ENCODE data around the gene NDUFAB1. TPM values are rescaled to one million over a fixed set of nuclear protein-coding genes. Genes with fewer than 3 reads are reported as not detected.
"Not testable (repeated sequence)": the region's sequence is repeated elsewhere in the genome, so short reads cannot be mapped to it uniquely, and the experiment has no call there.

NDUFAB1 gene
- total RNA-seq, 2 experiments from 2014 or later, result 90.2 to 111 TPM

DNA sequence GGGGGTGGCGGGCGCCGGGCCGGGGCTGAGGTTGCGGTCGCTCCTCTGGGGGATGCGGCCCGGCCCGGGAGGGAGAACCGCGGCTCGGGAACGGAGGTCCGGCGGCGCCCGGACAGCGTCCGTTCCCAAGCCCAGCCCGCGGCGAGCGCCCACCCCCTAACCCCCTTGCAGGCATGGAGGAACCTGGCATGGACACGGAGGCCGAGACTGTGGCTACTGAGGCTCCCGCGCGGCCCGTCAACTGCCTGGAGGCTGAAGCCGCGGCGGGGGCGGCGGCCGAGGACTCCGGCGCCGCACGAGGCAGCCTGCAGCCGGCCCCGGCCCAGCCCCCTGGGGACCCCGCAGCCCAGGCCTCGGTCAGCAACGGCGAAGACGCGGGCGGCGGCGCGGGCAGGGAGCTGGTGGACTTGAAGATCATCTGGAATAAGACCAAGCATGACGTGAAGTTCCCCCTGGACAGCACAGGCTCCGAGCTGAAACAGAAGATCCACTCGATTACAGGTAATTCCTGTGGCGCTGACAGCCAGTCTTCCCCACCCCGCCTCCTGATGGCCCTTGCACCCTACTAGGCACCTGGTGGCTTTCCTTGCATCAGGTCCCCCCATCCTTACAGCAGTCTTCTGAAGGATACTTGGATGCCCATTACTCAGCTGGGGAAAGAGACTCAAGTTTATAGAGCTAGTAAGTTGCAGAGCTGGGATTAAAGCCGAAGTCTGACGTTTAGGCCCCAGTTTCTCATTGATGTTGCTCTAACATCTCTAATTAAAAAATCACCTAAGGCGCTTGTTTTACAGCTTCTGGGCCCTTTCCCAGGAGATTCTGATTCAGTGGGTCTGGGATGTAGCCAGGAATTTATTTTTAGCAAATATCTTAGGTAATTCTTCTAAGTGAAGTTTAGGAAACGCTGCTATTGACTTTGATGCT lies 38.1 kb downstream of the NDUFAB1 start:
- CTCF ChIA-PET, result interaction anchor here (0.6 to 3.4 kb wide), 17 partner anchors 18 to 947 kb away, joined by 3 to 18 read pairs (median 4); partner anchors contain the start of genes DCTN5, NDUFAB1 and PALB2
- Mint-ChIP-seq H3K9me3 (ENCODE audit: low read depth) (no peaks in the 10 kb centered on the region), H3K4me3 (peak overlapping the region; percentile 92), H3K27me3 (no peaks in the 10 kb centered on the region), H3K27ac (peak overlapping the region; percentile 84), H3K36me3 (peaks cover 21% of the 10 kb centered on the region), H3K4me1 (peaks cover 48% of the 10 kb centered on the region)
- DNase-seq, result peak; percentile 53
- no peak for ATAC-seq

DNA sequence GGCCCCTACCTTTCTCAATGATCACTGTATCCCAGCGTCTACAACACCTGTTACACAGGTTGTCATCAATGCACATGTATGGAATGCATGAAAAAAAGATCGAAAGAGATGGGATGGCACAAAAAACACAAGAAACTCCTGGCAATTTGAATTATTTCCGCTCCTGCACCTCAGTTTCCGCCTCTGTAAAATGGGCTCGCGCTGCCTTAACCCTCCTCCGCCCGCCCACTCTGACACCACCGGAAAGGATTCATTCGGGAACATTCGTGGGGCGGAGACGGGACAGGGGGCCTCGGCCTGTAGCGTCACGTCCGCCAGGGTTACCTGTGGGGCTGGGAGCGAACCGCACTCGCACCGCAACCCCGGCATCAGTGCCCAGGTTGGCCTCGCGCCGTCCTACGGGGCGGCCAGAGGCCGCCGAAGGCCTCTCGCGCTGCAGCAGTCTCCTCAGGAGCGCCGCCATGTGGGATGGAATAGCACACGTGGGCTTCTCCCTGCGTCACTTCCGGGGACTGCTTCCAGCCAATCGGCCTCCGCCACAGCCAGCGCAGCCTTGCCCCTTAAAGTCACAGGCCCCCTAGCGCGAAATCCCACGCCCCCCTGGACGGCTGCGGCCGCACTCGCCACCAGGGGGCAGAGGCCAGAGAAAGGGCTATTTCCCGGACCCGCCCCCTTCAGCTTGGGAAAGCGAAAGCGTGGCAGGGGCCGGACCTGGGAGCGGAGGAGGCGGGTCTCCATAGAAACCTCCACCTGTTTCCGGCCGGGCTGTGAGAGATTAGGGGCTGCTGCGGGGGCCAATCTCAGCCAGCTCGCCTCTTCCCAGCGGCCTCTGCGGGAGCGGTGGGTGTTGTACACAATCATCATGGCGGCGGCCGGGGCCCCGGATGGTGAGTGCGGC lies 39.0 kb downstream of the NDUFAB1 start, which contains the start of the genes EARS2 and UBFD1:
EARS2 (minus strand) TSS at position 470 of the 898 bp plus-strand sequence; CDS start at position 463, 7 bp downstream.
UBFD1 (plus strand) TSS at position 847 of the 898 bp plus-strand sequence; CDS start at position 863, 16 bp downstream.
- DNase-seq (peak; percentile 98), ATAC-seq (peak; percentile 93)
- Mint-ChIP-seq H3K36me3 (peaks cover 17% of the 10 kb centered on the region), H3K4me3 (peak within 1 kb of the TSS; percentile 92), H3K27ac (peak within 1 kb of the TSS; percentile 84), H3K9me3 (ENCODE audit: low read depth) (no peaks in the 10 kb centered on the region), H3K4me1 (peaks cover 44% of the 10 kb centered on the region), H3K27me3 (no peaks in the 10 kb centered on the region)
- CTCF ChIA-PET, result interaction anchor here (0.7 to 3.4 kb wide), 16 partner anchors 19 to 947 kb away, joined by 3 to 18 read pairs (median 4); partner anchors contain the start of genes DCTN5, NDUFAB1 and PALB2

DNA sequence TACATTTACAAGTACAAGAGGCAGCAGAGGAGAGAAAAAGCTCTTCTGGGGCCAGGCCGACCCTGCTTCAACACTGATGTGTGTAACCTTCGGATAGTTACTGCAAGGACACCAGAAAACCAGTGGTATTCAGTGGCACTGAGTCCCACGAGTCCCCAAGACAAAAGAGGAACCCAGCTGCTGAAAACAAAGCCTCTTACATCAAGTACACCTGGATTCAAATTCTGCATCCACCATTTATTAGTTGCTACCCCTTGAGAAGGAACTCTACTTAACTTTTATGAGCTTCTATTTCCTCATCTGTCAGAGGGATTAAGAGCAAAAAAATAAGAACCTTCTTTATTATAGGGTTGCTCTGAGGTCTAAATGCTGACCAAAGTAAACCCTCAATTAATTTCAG lies 41.6 kb downstream of the NDUFAB1 start:
- Mint-ChIP-seq H3K4me1 (peaks cover 32% of the 10 kb centered on the region), H3K27me3 (no peaks in the 10 kb centered on the region), H3K27ac (no peak overlapping the region), H3K9me3 (ENCODE audit: low read depth) (no peaks in the 10 kb centered on the region), H3K36me3 (peaks cover 16% of the 10 kb centered on the region), H3K4me3 (no peak overlapping the region)
- DNase-seq (no peak), ATAC-seq (no peak)
- CTCF ChIA-PET, result interaction anchor here (1.2 to 1.3 kb wide), 2 partner anchors 9 to 39 kb away, joined by 3 to 4 read pairs; no protein-coding TSS in a partner anchor

DNA sequence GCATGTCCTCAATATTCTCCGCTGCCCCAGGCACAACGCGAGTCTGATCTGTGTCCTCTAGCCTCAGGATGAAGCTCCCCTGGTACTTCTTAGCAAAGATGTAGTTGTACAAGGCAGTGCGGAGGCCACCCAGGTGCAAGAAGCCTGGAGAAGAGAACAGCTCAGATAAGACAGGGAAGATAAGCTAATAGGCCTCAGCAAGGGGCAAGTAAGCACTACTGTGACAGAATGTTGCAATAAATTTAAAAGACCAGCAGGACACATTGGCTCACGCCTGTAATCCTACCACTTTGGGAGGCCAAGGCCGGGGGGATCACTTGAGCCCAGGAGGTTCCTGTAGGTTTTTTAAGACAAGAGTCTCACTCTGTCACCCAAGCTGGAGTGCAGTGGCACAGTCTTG lies 44.0 kb downstream of the NDUFAB1 start:
- Mint-ChIP-seq H3K27me3 (no peaks in the 10 kb centered on the region), H3K27ac (no peak overlapping the region), H3K9me3 (ENCODE audit: low read depth) (no peaks in the 10 kb centered on the region), H3K4me1 (peaks cover 18% of the 10 kb centered on the region), H3K36me3 (peaks cover 16% of the 10 kb centered on the region), H3K4me3 (no peak overlapping the region)
- CTCF ChIA-PET, result no interaction called here
- ATAC-seq (no peak), DNase-seq (no peak)

DNA sequence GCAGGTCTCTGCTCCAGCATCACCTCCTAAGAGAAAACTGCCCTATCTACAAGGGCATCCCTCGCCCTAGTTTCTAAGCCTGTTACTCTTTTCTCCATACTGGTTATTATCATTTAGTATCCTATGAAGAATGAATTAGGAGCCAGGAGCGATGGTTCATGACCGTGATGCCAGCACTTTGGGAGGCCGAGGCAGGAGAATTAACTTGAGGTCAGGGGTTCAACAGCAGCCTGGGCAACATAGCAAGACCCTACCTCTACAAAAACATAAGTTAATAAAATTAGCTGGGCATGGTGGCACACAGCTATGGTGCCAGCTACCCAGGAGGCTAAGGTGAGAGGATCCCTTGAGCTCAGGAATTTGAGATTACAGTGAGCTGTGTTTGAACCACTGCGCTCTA lies 46.2 kb downstream of the NDUFAB1 start:
- H3K4me3 Mint-ChIP-seq, result no peak overlapping the region
- H3K27ac Mint-ChIP-seq, result no peak overlapping the region
- H3K9me3 Mint-ChIP-seq (ENCODE audit: low read depth), result no peaks in the 10 kb centered on the region
- no peak for DNase-seq
- CTCF ChIA-PET, result no interaction called here
- peaks cover 17% of the 10 kb centered on the region for H3K36me3 Mint-ChIP-seq
- no peaks in the 10 kb centered on the region for H3K27me3 Mint-ChIP-seq
- no peak for ATAC-seq
- H3K4me1 Mint-ChIP-seq, result peaks cover 2% of the 10 kb centered on the region

DNA sequence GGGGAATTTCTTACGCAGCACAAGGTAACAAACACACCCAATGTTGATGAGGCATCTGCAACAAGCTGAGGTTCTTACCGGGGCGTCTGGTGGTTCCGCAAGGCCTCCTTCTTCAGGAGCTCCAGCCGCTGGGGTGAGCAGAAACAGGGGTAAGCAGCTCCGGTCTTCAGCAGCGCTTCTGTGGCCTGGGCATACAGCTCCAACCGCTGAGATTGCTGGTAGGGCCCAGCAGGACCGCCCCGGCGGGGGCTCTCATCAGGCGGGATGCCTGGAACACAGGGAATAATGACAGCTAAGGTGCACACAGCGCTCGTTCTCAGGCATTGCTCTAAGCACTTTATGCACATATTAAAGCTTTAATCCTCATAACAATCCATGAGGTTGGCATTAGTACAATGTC lies 51.7 kb downstream of the NDUFAB1 start:
- H3K9me3 Mint-ChIP-seq (ENCODE audit: low read depth), result no peaks in the 10 kb centered on the region
- no peak overlapping the region for H3K27ac Mint-ChIP-seq
- no peaks in the 10 kb centered on the region for H3K27me3 Mint-ChIP-seq
- peaks cover 14% of the 10 kb centered on the region for H3K36me3 Mint-ChIP-seq
- no peak for DNase-seq
- ATAC-seq, result no peak
- no peak overlapping the region for H3K4me3 Mint-ChIP-seq
- H3K4me1 Mint-ChIP-seq, result no peaks in the 10 kb centered on the region
- CTCF ChIA-PET, result interaction anchor here (1.6 kb wide), 1 partner anchor 53 kb away, joined by 3 read pairs; no protein-coding TSS in a partner anchor

DNA sequence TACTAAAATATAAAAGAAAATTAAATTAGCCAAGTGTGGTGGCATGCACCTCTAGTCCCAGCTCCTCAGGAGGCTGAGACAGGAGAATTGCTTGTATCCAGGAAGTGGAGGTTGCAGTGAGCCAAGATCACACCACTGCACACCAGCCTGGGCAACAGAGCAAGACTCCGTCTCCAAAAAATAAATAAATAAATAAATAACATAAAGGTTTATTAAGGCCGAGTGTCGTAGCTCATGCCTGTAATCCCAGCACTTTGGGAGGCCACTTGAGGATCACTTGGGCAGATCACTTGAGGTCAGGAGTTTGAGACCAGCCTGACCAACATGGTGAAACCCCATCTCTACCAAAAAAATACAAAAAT lies 55.3 kb downstream of the NDUFAB1 start:
- H3K27ac Mint-ChIP-seq; ATAC-seq; H3K4me1 Mint-ChIP-seq; H3K27me3 Mint-ChIP-seq; H3K9me3 Mint-ChIP-seq (ENCODE audit: low read depth); CTCF ChIA-PET; DNase-seq; H3K4me3 Mint-ChIP-seq: not testable (repeated sequence)
- H3K36me3 Mint-ChIP-seq, result peaks cover 15% of the 10 kb centered on the region

DNA sequence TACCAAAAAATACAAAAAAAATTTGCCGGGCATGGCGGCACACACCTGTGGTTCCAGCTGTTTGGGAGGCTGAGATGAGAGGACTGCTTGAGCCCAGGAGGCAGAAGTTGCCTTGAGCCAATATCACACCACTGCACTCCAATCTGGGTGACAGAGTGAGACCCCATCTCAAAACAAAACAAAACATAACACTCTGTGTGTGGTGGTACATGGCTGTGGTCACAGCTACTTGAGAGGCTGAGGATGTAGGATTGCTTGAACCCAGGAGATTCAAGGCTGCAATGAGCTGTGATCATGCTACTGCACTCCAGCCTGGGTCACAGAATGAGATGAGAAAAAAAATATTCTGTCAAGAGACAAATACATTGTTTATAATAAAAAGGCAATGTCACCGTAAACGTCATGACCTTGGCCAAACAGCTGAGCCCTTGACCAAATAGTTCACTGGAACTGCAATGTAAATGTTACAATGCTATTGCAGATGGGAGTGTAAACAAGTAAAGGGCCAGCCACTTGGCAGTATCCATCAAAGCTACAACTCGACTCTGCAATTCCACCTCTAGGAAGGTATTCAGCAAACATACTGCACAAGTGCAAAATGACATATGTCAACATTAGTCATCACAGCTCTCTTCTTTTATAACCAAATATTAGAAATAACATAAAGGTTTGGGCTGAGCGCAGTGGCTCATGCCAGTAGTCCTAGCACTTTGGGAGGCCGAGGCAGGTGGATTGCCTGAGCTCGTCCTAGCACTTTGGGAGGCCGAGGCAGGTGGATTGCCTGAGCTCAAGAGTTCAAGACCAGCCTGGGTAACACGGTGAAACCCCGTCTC lies 55.9 kb downstream of the NDUFAB1 start:
- H3K9me3 Mint-ChIP-seq (ENCODE audit: low read depth), result no peaks in the 10 kb centered on the region
- H3K36me3 Mint-ChIP-seq, result peaks cover 18% of the 10 kb centered on the region
- DNase-seq (no peak), ATAC-seq (no peak)
- CTCF ChIA-PET, result interaction anchor here (0.9 to 1.0 kb wide), 3 partner anchors 26 to 105 kb away, joined by 3 read pairs; partner anchors contain the start of gene NDUFAB1
- no peaks in the 10 kb centered on the region for H3K4me1 Mint-ChIP-seq
- no peak overlapping the region for H3K27ac Mint-ChIP-seq
- no peaks in the 10 kb centered on the region for H3K27me3 Mint-ChIP-seq
- H3K4me3 Mint-ChIP-seq, result no peak overlapping the region

DNA sequence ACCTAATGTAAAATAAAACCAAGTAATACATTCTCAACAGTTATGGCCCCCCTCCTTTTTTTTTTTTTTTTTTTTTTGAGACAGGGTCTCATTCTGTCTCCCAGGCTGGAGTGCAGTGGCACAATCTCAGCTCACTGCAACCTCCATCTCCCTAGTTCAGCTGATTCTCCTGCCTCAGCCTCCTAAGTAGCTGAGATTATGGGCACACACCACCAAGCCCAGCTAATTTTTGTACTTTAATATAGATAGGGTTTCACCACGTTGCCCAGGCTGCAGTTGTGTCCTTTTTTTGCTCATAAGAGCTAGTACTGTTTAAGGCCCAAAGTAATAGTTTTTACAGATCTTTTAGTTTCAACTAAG lies 57.2 kb downstream of the NDUFAB1 start:
- Mint-ChIP-seq H3K9me3 (ENCODE audit: low read depth) (no peaks in the 10 kb centered on the region), H3K36me3 (peaks cover 24% of the 10 kb centered on the region), H3K4me1 (no peaks in the 10 kb centered on the region), H3K27me3 (no peaks in the 10 kb centered on the region), H3K4me3 (no peak overlapping the region), H3K27ac (no peak overlapping the region)
- CTCF ChIA-PET, result interaction anchor here (0.9 kb wide), 1 partner anchor 58 kb away, joined by 3 read pairs; the partner anchor contains the start of gene NDUFAB1
- DNase-seq, result no peak
- no peak for ATAC-seq

DNA sequence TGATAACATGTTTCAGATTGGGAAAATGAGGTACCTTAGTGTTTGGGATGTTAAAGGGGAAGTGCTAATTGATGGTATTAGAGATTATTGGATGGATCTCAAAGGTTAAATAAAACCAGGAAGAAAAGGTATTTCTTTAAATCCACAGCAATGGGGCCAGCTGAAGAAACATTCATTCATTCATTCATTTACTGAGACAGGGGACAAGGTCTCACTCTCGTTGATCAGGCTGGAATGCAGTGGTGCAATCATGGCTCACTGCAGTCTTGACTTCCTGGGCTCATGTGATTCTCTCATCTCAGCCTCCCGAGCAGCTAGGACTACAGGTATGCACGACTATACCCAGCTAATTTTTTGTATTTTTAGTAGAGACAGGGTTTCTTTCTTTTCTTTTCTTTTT lies 58.7 kb downstream of the NDUFAB1 start:
- no peak for DNase-seq
- ATAC-seq, result no peak
- H3K27ac Mint-ChIP-seq, result no peak overlapping the region
- no peaks in the 10 kb centered on the region for H3K27me3 Mint-ChIP-seq
- no peaks in the 10 kb centered on the region for H3K9me3 Mint-ChIP-seq (ENCODE audit: low read depth)
- peaks cover 25% of the 10 kb centered on the region for H3K36me3 Mint-ChIP-seq
- H3K4me1 Mint-ChIP-seq, result no peaks in the 10 kb centered on the region
- H3K4me3 Mint-ChIP-seq, result no peak overlapping the region
- CTCF ChIA-PET, result no interaction called here

DNA sequence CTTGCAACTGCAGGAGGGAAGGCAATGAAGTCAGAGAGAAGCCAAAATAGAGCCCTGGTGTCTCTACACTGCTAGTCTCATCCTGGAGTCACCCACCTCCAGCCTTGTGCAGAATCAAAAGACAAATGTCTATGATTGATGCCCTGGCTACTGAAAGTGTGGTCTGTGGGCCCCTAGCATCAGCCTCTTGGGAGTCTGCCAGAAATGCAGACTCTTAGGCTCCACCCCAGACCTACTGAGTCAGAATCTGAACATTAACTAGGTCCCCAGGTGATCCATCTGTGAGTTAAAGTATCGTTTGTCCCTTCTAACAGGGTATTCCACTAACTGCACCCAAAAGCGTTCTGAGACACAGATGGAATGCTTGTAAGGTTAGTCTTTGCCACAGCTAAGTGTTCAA lies 60.2 kb downstream of the NDUFAB1 start:
- Mint-ChIP-seq H3K9me3 (ENCODE audit: low read depth) (no peaks in the 10 kb centered on the region), H3K27me3 (no peaks in the 10 kb centered on the region), H3K36me3 (peaks cover 21% of the 10 kb centered on the region), H3K4me3 (no peak overlapping the region), H3K4me1 (no peaks in the 10 kb centered on the region), H3K27ac (no peak overlapping the region)
- DNase-seq (no peak), ATAC-seq (no peak)
- CTCF ChIA-PET, result no interaction called here

DNA sequence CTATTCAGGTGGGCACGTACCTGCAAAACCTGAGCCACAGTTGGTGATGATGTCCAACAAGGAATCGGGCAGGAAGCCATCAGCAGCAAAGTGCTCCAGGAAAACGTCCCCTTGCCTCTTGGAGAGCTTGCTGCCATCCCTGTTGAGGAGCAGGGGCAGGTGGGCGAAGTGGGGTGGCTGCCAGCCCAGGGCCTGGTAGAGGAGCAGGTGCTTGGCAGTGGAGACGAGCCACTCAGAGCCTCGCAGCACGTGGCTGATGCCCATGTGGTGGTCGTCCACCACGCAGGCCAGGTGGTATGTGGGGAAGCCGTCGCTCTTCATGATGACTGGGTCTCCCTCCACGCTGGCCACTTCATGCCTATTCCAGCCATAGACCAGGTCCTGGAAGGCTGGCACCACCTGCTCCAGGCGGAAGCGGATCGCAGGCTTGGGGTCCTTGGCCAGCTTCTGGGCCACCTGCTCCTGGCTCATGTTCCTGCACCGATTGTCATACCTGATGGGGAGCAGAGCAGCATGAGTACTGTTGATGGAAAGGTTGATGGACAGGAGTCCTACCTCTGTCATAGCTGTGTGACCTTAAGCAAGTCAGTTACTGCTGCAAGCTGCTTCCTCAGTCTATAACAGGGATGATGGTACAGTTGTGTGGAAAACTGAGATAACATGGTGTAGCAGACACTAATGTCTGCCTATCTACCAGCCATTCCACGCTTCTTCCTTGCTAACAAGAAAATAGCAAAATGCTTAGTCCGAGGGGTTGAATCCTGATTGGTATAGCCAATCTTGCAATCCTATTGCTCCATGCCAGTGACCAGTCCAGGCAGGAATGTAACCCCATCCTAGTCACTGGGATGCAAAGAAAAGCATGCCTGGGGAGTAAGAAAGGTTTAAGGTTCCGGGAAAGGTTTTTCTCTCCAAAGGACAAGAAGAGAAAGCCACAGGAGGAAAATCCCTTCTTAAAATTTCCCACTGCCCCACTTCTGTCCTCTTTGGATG lies 61.0 kb downstream of the NDUFAB1 start:
- Mint-ChIP-seq H3K27ac (no peak overlapping the region), H3K36me3 (peaks cover 21% of the 10 kb centered on the region), H3K4me1 (no peaks in the 10 kb centered on the region), H3K4me3 (no peak overlapping the region), H3K27me3 (no peaks in the 10 kb centered on the region), H3K9me3 (ENCODE audit: low read depth) (no peaks in the 10 kb centered on the region)
- no peak for DNase-seq
- CTCF ChIA-PET, result no interaction called here
- ATAC-seq, result no peak

Measured in activated CD8-positive, alpha-beta memory T cell treated with anti-CD3 and anti-CD28 coated beads, Interleukin-2, amount 10 ng/mL, durations not matched to agents 7 days and 5 days (primary cell).